A673 (cell line): ENCODE results near the gene USP3.

Experiments
- CTCF ChIP-seq: fragments of 300-800, 200-600 bp; sonication (generic); conservative IDR thresholded peaks from 2 replicates; pipeline ENCODE4 v1.5.1; 2017; ENCODE audit warnings: low read depth, mild to moderate bottlenecking, antibody characterized with exemption, low read length, moderate library complexity, mixed read lengths
- EZH2 ChIP-seq: fragments of 200-600 bp; sonication (generic); IDR thresholded peaks from 2 replicates; pipeline ENCODE4 v1.6.1; 2017; ENCODE audit warnings: borderline replicate concordance, low read depth, mild to moderate bottlenecking, mixed read lengths, antibody characterized with exemption, low read length; ENCODE audit not compliant: poor library complexity, severe bottlenecking

GRCh38 chr15:63478243-63478642, 26.1 kb upstream of the USP3 start:
- TF ChIP-seq CTCF (no peak), EZH2 (no peak)
